ENCODE results near the gene ZSWIM9.

ZSWIM9 gene

GRCh38 chr19:48169939-48170803 lies at the start of gene ZSWIM9, which contains the start of gene LIG1:
Gene ZSWIM9 (plus strand): TSS chr19:48170680. CDS start chr19:48171803, 1,123 bp downstream.
Gene LIG1 (minus strand): TSS chr19:48170344. CDS start chr19:48165566, 4,778 bp downstream.
- Mint-ChIP-seq H3K4me3 (peak within 1 kb of the TSS; percentile 94), H3K36me3 (ENCODE audit: low read depth) (peaks cover 70% of the 10 kb centered on the region), H3K4me1 (ENCODE audit: low read depth) (peaks cover 45% of the 10 kb centered on the region), H3K27ac (peak within 1 kb of the TSS; percentile 100), H3K27me3 (no peaks in the 10 kb centered on the region), H3K9me3 (no peaks in the 10 kb centered on the region)
- DNase-seq: peak; percentile 95

- Mint-ChIP-seq H3K4me1 (ENCODE audit: low read depth) (peaks cover 30% of the 10 kb centered on the region), H3K9me3 (no peaks in the 10 kb centered on the region), H3K36me3 (ENCODE audit: low read depth) (peaks cover 95% of the 10 kb centered on the region), H3K27ac (no peak overlapping the region), H3K4me3 (no peak overlapping the region), H3K27me3 (no peaks in the 10 kb centered on the region)
- no peak for DNase-seq
These were observed 49.4 kb upstream of the ZSWIM9 start for GRCh38 chr19:48121066-48121465.

DNA sequence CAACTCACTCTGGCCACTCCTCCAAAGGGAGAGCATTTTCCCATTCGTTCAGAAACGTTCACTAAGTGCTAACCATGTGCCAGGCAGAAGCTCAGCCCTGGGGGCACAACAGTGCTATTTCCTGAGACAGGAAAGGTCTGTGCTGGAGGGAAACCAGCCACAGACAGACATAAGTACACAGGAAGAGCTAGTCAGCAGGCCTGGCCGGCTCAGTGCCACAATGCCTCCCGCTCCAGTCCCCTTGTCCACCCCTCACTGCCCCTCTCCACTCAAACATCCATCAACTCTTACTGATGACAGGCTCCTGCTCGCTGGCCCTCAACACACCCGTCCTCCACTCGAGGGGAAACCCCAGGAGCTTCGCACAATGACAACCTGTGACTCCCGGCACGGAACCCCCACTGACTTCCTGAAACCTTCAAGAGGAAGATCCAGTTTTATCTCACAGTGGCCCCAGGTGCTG lies 48.5 kb upstream of the ZSWIM9 start:
- no peak for DNase-seq
- H3K4me1 Mint-ChIP-seq (ENCODE audit: low read depth): peaks cover 30% of the 10 kb centered on the region
- H3K27me3 Mint-ChIP-seq: no peaks in the 10 kb centered on the region
- peak overlapping the region; percentile 77 for H3K27ac Mint-ChIP-seq
- no peak overlapping the region for H3K4me3 Mint-ChIP-seq
- H3K9me3 Mint-ChIP-seq: no peaks in the 10 kb centered on the region
- peaks cover 95% of the 10 kb centered on the region for H3K36me3 Mint-ChIP-seq (ENCODE audit: low read depth)

GRCh38 chr19:48122421-48122820 lies 48.1 kb upstream of the ZSWIM9 start:
- DNase-seq: no peak
- no peaks in the 10 kb centered on the region for H3K27me3 Mint-ChIP-seq
- peaks cover 30% of the 10 kb centered on the region for H3K4me1 Mint-ChIP-seq (ENCODE audit: low read depth)
- H3K36me3 Mint-ChIP-seq (ENCODE audit: low read depth): peaks cover 96% of the 10 kb centered on the region
- H3K27ac Mint-ChIP-seq: peak overlapping the region; percentile 77
- H3K9me3 Mint-ChIP-seq: no peaks in the 10 kb centered on the region
- H3K4me3 Mint-ChIP-seq: no peak overlapping the region

DNA sequence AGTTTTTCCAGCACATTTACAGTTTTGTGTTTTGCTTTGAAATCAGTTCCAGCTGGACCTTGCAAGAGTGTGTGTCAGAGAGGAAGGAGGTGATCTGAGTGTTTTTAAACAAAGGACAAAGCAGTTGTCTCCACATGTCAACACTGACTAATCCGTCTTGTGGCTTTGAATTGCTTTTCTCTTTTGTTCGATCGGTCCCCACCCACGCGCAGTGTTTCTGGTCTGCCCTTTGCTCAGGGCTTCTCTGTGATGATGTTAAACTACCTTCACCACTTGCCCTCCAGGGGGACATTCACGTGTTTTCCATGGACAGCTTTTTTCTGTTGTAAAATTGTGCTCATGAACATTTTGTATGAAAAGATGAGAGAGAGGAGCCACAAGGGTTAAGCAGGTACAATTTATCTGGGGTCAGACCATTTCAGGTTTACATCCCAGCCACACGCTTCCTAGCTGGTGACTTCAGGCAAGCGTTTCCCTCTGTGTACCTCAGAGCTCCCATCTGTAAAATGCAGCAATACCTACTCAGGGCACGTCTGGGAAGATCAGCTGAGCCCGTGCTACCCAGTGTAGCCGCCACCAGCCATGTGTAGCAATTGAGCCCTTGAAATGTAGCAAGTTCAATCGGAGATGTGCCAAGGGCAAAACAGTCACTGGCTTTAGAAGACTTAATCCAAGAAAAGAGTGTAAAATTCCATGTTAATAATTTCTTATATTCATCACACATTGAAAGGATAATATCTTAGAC lies 46.4 kb upstream of the ZSWIM9 start:
- DNase-seq: no peak
- Mint-ChIP-seq H3K9me3 (no peaks in the 10 kb centered on the region), H3K4me1 (ENCODE audit: low read depth) (peaks cover 20% of the 10 kb centered on the region), H3K27me3 (no peaks in the 10 kb centered on the region), H3K27ac (peak overlapping the region; percentile 14), H3K36me3 (ENCODE audit: low read depth) (peaks cover 96% of the 10 kb centered on the region), H3K4me3 (no peak overlapping the region)

GRCh38 chr19:48127561-48127960 lies 42.9 kb upstream of the ZSWIM9 start:
- H3K27ac Mint-ChIP-seq: no peak overlapping the region
- no peak overlapping the region for H3K4me3 Mint-ChIP-seq
- H3K9me3 Mint-ChIP-seq: no peaks in the 10 kb centered on the region
- no peaks in the 10 kb centered on the region for H3K27me3 Mint-ChIP-seq
- DNase-seq: no peak
- peaks cover 97% of the 10 kb centered on the region for H3K36me3 Mint-ChIP-seq (ENCODE audit: low read depth)
- peaks cover 12% of the 10 kb centered on the region for H3K4me1 Mint-ChIP-seq (ENCODE audit: low read depth)

DNA sequence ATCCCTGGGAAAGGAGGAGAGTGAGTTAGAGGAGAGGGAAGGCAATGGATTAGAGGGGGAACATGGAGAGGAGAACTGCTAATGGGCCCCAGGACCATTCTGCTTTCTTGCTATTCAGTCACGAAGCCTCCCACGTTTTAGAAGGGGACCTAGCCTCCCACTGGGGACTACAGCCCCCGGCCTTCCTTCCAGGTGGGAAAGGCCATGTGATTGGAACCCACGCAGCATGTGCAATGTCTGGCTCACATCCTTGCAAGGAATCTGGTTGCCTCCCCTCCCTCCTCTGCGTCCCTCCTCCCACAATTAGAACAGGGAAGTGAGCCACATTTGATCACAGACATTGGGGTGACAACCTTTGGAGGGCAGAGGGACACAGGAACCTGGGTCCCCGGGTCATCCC lies 37.4 kb upstream of the ZSWIM9 start:
- Mint-ChIP-seq H3K27ac (no peak overlapping the region), H3K27me3 (no peaks in the 10 kb centered on the region), H3K36me3 (ENCODE audit: low read depth) (peaks cover 94% of the 10 kb centered on the region), H3K9me3 (no peaks in the 10 kb centered on the region), H3K4me3 (no peak overlapping the region), H3K4me1 (ENCODE audit: low read depth) (no peaks in the 10 kb centered on the region)
- DNase-seq: no peak

DNA sequence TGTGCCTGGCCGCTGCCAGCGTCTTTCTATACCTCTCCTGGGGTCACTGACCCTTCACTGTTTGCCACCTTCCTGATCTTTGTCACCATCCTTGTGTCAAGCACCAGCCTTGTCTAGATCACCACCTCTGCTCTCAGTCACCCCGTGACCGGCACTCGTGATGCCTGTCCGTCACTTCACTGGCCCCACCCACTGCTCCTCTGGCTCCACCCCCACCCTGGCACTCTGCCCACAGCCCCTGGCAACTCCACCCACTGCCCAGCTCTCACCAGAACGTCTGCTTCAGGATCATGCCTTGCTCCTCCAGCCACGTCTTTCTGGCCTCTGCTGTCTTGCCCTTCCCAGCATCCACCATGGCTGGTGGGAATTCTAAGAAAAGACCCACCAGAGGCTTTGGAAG lies 35.1 kb upstream of the ZSWIM9 start:
- Mint-ChIP-seq H3K9me3 (no peaks in the 10 kb centered on the region), H3K27me3 (no peaks in the 10 kb centered on the region), H3K36me3 (ENCODE audit: low read depth) (peaks cover 94% of the 10 kb centered on the region), H3K4me3 (no peak overlapping the region), H3K27ac (no peak overlapping the region), H3K4me1 (ENCODE audit: low read depth) (no peaks in the 10 kb centered on the region)
- peak; percentile 50 for DNase-seq

- H3K4me1 Mint-ChIP-seq (ENCODE audit: low read depth): no peaks in the 10 kb centered on the region
- no peak overlapping the region for H3K4me3 Mint-ChIP-seq
- H3K27me3 Mint-ChIP-seq: no peaks in the 10 kb centered on the region
- H3K36me3 Mint-ChIP-seq (ENCODE audit: low read depth): peaks cover 93% of the 10 kb centered on the region
- no peak overlapping the region for H3K27ac Mint-ChIP-seq
- DNase-seq: no peak
- no peaks in the 10 kb centered on the region for H3K9me3 Mint-ChIP-seq
These were observed 33.9 kb upstream of the ZSWIM9 start for GRCh38 chr19:48136547-48136946.

GRCh38 chr19:48137411-48137810 lies 33.1 kb upstream of the ZSWIM9 start:
- no peaks in the 10 kb centered on the region for H3K4me1 Mint-ChIP-seq (ENCODE audit: low read depth)
- no peaks in the 10 kb centered on the region for H3K9me3 Mint-ChIP-seq
- H3K4me3 Mint-ChIP-seq: no peak overlapping the region
- H3K27ac Mint-ChIP-seq: no peak overlapping the region
- no peaks in the 10 kb centered on the region for H3K27me3 Mint-ChIP-seq
- H3K36me3 Mint-ChIP-seq (ENCODE audit: low read depth): peaks cover 93% of the 10 kb centered on the region
- DNase-seq: no peak

DNA sequence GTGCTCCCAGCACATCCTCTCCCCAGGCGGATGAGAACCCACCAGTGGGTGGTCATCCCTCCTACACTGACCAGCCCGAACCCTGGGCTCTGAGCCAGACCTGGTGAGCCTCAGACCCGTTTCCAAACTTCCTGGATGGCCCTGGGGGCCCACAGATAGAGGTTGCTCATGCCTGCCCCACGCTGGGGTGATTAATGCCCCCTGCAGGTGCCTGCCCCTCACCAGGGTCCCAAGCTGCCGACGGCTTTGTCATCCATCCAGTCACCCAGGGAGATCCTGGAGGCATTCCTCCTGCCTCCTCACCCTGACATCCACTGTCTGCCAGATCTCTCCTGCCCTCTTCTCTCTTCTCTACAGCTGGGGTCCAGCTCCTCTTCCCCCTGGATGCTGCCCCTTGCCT lies 31.4 kb upstream of the ZSWIM9 start:
- Mint-ChIP-seq H3K4me1 (ENCODE audit: low read depth) (no peaks in the 10 kb centered on the region), H3K9me3 (no peaks in the 10 kb centered on the region), H3K27ac (peak overlapping the region; percentile 59), H3K4me3 (no peak overlapping the region), H3K27me3 (no peaks in the 10 kb centered on the region), H3K36me3 (ENCODE audit: low read depth) (peaks cover 94% of the 10 kb centered on the region)
- DNase-seq: no peak

DNA sequence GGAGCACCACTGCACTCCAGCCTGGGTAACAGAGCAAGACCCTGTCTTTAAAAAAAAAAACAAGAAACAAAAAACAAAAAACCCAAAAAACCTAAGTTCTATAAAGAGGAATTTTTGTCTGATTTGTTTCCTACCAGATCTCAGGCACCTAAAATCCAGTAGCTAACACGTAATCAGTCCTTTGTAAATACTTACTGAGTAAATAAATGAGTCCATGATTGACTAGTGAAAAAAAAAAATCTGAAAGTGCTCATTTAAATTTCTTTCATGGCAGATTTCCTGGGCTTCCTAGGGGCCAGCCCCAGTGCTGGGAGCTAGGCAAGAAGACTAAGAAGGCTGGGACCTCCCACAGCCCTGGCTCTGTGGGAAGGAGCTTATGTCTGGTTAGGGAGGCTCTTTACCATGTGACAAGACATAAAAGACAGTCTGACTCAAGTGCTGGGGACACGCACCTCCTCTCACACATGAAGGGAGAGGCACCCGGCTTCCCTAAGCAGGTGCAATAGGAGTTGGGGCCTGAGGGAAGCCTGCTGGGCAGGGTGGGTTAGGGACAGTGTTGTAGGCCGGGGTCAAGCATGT lies 22.8 kb upstream of the ZSWIM9 start:
- no peak for DNase-seq
- no peak overlapping the region for H3K27ac Mint-ChIP-seq
- H3K36me3 Mint-ChIP-seq (ENCODE audit: low read depth): peaks cover 100% of the 10 kb centered on the region
- no peak overlapping the region for H3K4me3 Mint-ChIP-seq
- no peaks in the 10 kb centered on the region for H3K27me3 Mint-ChIP-seq
- no peaks in the 10 kb centered on the region for H3K9me3 Mint-ChIP-seq
- peaks cover 1% of the 10 kb centered on the region for H3K4me1 Mint-ChIP-seq (ENCODE audit: low read depth)

DNA sequence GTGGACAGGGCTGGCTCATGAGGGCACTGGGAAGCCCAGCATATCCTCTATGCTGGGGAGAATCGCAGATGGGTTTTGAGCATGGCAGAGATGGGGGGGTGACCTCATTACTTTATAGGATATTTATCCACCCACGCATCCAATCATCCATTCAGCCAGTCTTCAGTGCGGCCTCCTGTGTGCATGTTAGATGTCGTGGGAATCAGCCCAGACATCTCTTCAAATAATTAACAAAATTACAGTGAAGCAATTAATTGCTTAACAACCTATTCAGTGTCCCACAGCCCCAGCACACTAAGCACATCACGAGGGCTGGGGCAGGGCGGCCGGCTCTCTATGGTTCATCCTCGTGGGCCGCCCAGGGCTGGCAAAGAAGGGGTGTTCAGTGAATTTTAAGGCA lies 21.9 kb upstream of the ZSWIM9 start:
- Mint-ChIP-seq H3K4me1 (ENCODE audit: low read depth) (peaks cover 1% of the 10 kb centered on the region), H3K9me3 (no peaks in the 10 kb centered on the region), H3K27me3 (no peaks in the 10 kb centered on the region), H3K27ac (no peak overlapping the region), H3K36me3 (ENCODE audit: low read depth) (peaks cover 96% of the 10 kb centered on the region), H3K4me3 (no peak overlapping the region)
- DNase-seq: no peak

GRCh38 chr19:48149430-48149829 lies 21.1 kb upstream of the ZSWIM9 start:
- Mint-ChIP-seq H3K27me3 (no peaks in the 10 kb centered on the region), H3K4me3 (no peak overlapping the region), H3K36me3 (ENCODE audit: low read depth) (peaks cover 95% of the 10 kb centered on the region), H3K4me1 (ENCODE audit: low read depth) (peaks cover 1% of the 10 kb centered on the region), H3K27ac (no peak overlapping the region), H3K9me3 (no peaks in the 10 kb centered on the region)
- DNase-seq: no peak
